A549 treated with DMSO at 1 μM for 4 hours (cell line): ENCODE data around the gene MAP4K3. TPM values are rescaled to one million over a fixed set of nuclear protein-coding genes. Genes with fewer than 3 reads are reported as not detected.

Experiments used
- total RNA-seq: library from RNA; stranded (reverse); fragments of 200-300 nt; extraction: Qiagen RNA extraction; gene quantifications from 5 replicates; pipeline ENCODE4 v1.2.3, GENCODE V29; 2022; ENCODE audit warnings: low read depth

The MAP4K3 gene
- 17.6 to 25.6 TPM (median 21.1 TPM) in 5 replicates for total RNA-seq

GRCh38 chr2:39436592-39437521 is at the start of gene MAP4K3:
Gene MAP4K3, minus strand, starts transcription at chr2:39437285. Its CDS starts 298 bp downstream, at chr2:39436987.

DNA sequence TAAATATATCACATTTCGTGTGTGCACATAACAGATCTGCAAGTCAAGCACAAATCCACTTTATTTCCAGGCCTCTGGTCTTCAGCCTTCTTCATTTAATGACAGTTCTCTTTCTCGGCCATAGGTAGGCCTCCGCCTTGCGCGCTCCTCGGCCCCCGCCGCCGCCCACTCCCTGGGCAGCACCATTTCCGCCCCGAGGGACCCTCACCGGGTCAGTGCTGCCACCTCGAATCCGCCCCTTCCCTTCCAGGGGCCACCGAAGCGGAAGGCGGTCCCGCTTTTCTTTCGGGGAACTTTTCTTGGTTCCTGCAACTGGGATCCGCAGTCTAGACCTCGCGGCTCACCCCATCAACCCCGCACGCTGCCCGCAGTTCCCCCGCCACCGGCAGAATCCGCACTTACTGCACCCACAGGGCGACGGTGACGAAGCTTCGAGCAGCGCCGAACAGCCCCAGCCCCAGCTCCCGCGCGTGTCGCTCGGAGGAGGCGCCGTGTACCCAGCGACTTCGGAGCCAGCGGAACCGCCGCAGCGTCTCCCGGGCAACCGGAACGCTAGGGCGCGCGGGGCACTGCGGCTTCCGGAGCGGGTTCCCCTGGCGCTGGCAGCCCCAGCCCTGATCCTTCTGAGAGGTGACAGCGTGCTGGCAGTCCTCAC is 193.5 kb downstream of the MAP4K3 start, which contains the start of gene CDKL4:
Gene CDKL4, minus strand, starts transcription at position 502 of the 655 bp plus-strand sequence.

Other genes with a start within 250 kb of the MAP4K3 start
- not detected in 5 replicates for gene CDKL4, start 193.3 kb downstream of the MAP4K3 start, total RNA-seq
- 0.10 to 0.17 TPM (median 0.15 TPM) in 4 of 5 replicates, not detected in the other for gene TMEM178A, start 228.6 kb upstream of the MAP4K3 start, total RNA-seq